ENCODE data around the gene MAP2K6.

- no peak for TF ChIP-seq ELF4 (IDR thresholded peaks at IDR 0.05)
- TF ChIP-seq SP1 (IDR thresholded peaks at IDR 0.05), result no peak
- TF ChIP-seq FOXK2 (IDR thresholded peaks at IDR 0.05), result no peak
- TF ChIP-seq FOXA1 (IDR thresholded peaks at IDR 0.05), result no peak
- TF ChIP-seq FOXM1 (IDR thresholded peaks at IDR 0.05; ENCODE audit: borderline replicate concordance), result no peak
- TF ChIP-seq TARDBP (IDR thresholded peaks at IDR 0.05), result no peak
- TF ChIP-seq, protein P1, sequence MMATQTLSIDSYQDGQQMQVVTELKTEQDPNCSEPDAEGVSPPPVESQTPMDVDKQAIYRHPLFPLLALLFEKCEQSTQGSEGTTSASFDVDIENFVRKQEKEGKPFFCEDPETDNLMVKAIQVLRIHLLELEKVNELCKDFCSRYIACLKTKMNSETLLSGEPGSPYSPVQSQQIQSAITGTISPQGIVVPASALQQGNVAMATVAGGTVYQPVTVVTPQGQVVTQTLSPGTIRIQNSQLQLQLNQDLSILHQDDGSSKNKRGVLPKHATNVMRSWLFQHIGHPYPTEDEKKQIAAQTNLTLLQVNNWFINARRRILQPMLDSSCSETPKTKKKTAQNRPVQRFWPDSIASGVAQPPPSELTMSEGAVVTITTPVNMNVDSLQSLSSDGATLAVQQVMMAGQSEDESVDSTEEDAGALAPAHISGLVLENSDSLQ (IDR thresholded peaks at IDR 0.05), result peak; percentile 69
- no peak for TF ChIP-seq NFRKB (IDR thresholded peaks at IDR 0.05)
- TF ChIP-seq SUZ12 (IDR thresholded peaks at IDR 0.05), result no peak
- no peak for TF ChIP-seq LEF1 (IDR thresholded peaks at IDR 0.05; ENCODE audit: borderline replicate concordance)
- TF ChIP-seq BHLHE40 (IDR thresholded peaks at IDR 0.05; ENCODE audit: borderline replicate concordance), result no peak
- no peak for TF ChIP-seq ZNF384 (IDR thresholded peaks at IDR 0.05)
- TF ChIP-seq ARNT (IDR thresholded peaks at IDR 0.05), result no peak
- TF ChIP-seq HDGF (IDR thresholded peaks at IDR 0.05; ENCODE audit: borderline replicate concordance), result no peak
Measured at GRCh38 chr17:69468207-69468606, 53.7 kb downstream of the MAP2K6 start.
